ENCODE data around the gene PPP1R13B.
A peak's percentile ranks its signal among the peaks of the same experiment; 100 is the strongest.

The PPP1R13B gene

DNA sequence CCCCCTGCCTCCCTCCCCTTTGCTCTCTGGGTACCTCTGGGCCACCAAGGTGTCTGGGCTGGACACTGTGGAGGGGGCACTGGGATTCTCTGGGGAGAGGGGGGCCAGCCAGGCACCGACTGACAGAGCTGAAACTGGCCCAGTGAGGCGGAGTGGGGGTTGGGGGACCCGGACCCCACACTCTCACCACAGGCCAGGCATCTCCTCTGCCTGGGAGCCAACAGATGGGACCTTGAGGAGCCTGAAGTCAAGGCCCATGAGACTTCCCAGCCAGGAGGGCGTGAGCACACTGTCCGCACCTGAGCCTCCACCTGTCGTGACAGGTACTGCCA lies 39.8 kb upstream of the PPP1R13B start:
- Histone ChIP-seq H2BK15ac (ENCODE audit: low read length) (peak overlapping the region; percentile 98), H3K79me1 (ENCODE audit: low read depth, low read length) (peaks cover 3% of the 10 kb centered on the region), H3K4me1 (ENCODE audit: control insufficient read depth in 2 of 2, insufficient read depth in 1 of 2, low read depth in 1 of 2, low read length in 2 of 2) (peaks cover 0 to 7% of the 10 kb centered on the region in 2 donors), H3K36me3 (replicated peaks in 1 of 2; ENCODE audit: control insufficient read depth in 2 of 2, insufficient read depth in 2 of 2, low read length in 2 of 2) (no peaks in the 10 kb centered on the region), H3K14ac (ENCODE audit: low read length) (peak overlapping the region; percentile 82), H2AK5ac (ENCODE audit: low read depth, low read length) (peak overlapping the region; percentile 98), H2BK120ac (ENCODE audit: low read depth, low read length) (peak overlapping the region; percentile 72), H3K27me3 (ENCODE audit: control insufficient read depth in 3 of 3, insufficient read depth in 3 of 3, low read depth in 1 of 3, low read length in 3 of 3) (peaks cover 0 to 60% (median 0%) of the 10 kb centered on the region in 3 experiments), H4K8ac (ENCODE audit: low read depth, low read length) (peak overlapping the region; percentile 43), H3K4me3 (ENCODE audit: low read length in 2 of 2) (no peak overlapping the region), H3K4ac (ENCODE audit: low read length) (no peak overlapping the region), H3K23ac (ENCODE audit: low read depth, low read length, poor library complexity) (peak overlapping the region; percentile 85), H3K4me2 (ENCODE audit: insufficient read depth, low read length, poor library complexity, severe bottlenecking) (no peak overlapping the region), H2BK12ac (ENCODE audit: low read length) (peak overlapping the region; percentile 43), H3K9me3 (replicated peaks in 1 of 2; ENCODE audit: control insufficient read depth in 2 of 2, insufficient read depth in 1 of 2, low read depth in 1 of 2, low read length in 2 of 2) (no peaks in the 10 kb centered on the region), H2AFZ (ENCODE audit: low read length) (peak overlapping the region; percentile 40), H4K91ac (ENCODE audit: low read depth, low read length, poor library complexity) (peak overlapping the region; percentile 95), H2BK5ac (ENCODE audit: low read length) (no peak overlapping the region), H3K9ac (ENCODE audit: low read depth, low read length, poor library complexity) (peak overlapping the region; percentile 21), H3K18ac (ENCODE audit: low read length) (peak overlapping the region; percentile 74), H3K27ac (replicated peaks; ENCODE audit: low read length) (no peak overlapping the region)
- DNase-seq (ENCODE audit: low spot score) = no peak
- no CpG with 5 or more reads among the region's 6 CpGs for WGBS, 2 donors (ENCODE audit: extremely low coverage in 2 of 2, insufficient read length in 2 of 2, insufficient replicate concordance in 1 of 2)

DNA sequence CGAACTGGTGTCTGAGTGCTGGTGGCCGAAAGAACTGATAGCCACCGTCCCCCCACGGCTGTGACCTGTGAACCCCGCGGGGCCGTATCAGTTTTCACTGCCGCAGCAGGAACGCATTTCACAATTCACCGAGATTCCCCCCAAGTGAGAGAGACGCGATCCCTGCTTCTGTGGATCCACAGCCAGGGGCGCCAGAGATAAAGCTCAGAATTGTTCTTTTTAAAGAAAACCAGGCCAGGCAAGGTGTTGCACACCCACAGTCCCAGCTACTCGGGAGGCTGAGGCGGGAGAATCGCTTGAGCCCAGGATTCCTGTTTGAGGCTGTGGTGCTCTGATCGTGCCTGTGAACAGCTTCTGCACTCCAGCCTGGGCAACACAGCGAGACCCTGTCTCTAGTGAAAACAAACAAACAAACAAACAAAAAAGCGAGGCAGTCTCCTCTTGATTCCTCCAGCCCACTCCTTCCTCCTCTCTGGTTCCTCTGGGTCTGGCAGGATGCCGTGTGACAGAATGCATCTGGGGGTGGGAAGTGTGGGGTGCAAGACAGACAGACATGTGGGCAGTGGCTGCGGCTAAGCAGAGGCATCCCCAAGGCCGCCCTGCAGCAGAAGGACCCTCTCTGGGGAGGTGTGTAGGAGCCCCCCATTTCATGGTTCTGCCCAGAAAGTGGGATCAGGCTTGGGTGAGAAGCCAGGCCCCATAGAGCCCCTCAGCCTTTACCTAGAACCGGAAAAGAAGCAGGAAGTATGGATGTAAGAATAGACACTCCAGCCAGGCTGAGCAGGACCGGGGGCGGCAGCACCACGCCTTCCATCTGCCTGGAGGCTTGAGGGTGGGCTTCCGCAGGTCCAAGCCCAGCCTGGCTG lies 39.2 kb upstream of the PPP1R13B start:
- Histone ChIP-seq H2BK12ac (ENCODE audit: low read length) (peak overlapping the region; percentile 43), H3K36me3 (replicated peaks in 1 of 2; ENCODE audit: control insufficient read depth in 2 of 2, insufficient read depth in 2 of 2, low read length in 2 of 2) (no peaks in the 10 kb centered on the region), H3K23ac (ENCODE audit: low read depth, low read length, poor library complexity) (peak overlapping the region; percentile 18), H3K4me1 (ENCODE audit: control insufficient read depth in 2 of 2, insufficient read depth in 1 of 2, low read depth in 1 of 2, low read length in 2 of 2) (peaks cover 0 to 7% of the 10 kb centered on the region in 2 donors), H2BK15ac (ENCODE audit: low read length) (peak overlapping the region; percentile 98), H2AFZ (ENCODE audit: low read length) (peak overlapping the region; percentile 40), H3K27ac (replicated peaks; ENCODE audit: low read length) (no peak overlapping the region), H3K4me3 (ENCODE audit: low read length in 2 of 2) (no peak overlapping the region), H3K79me1 (ENCODE audit: low read depth, low read length) (peaks cover 3% of the 10 kb centered on the region), H4K8ac (ENCODE audit: low read depth, low read length) (no peak overlapping the region), H3K9me3 (replicated peaks in 1 of 2; ENCODE audit: control insufficient read depth in 2 of 2, insufficient read depth in 1 of 2, low read depth in 1 of 2, low read length in 2 of 2) (no peaks in the 10 kb centered on the region), H3K4me2 (ENCODE audit: insufficient read depth, low read length, poor library complexity, severe bottlenecking) (no peak overlapping the region), H2AK5ac (ENCODE audit: low read depth, low read length) (peak overlapping the region; percentile 98), H4K91ac (ENCODE audit: low read depth, low read length, poor library complexity) (no peak overlapping the region), H2BK5ac (ENCODE audit: low read length) (no peak overlapping the region), H3K4ac (ENCODE audit: low read length) (no peak overlapping the region), H3K27me3 (ENCODE audit: control insufficient read depth in 3 of 3, insufficient read depth in 3 of 3, low read depth in 1 of 3, low read length in 3 of 3) (peaks cover 0 to 61% (median 0%) of the 10 kb centered on the region in 3 experiments), H3K14ac (ENCODE audit: low read length) (no peak overlapping the region), H2BK120ac (ENCODE audit: low read depth, low read length) (peak overlapping the region; percentile 72), H3K9ac (ENCODE audit: low read depth, low read length, poor library complexity) (no peak overlapping the region), H3K18ac (ENCODE audit: low read length) (peak overlapping the region; percentile 63)
- no CpG with 5 or more reads among the region's 27 CpGs for WGBS, 2 donors (ENCODE audit: extremely low coverage in 2 of 2, insufficient read length in 2 of 2, insufficient replicate concordance in 1 of 2)
- peak; percentile 37 for DNase-seq (ENCODE audit: low spot score)

DNA sequence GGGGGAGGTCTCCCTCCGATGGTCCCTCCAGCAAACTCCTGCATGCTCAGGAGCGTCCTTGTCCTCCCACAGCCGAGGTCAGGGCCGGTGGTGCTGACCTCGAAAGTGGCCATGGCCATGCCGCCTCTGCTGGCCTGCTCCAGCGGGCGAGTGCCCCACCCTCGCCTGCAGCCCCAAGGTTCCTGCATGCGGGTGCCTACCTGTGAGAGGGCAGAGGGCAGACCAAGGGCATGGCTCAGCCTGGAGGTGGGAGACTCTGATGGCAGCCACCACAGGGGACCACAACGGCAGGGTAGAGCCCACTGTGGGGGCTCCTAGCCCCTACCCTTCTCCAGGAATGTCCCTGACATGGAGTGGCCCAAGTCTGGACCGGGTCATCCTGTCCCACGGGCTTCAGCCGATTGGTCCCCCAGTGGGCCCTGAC lies 38.1 kb upstream of the PPP1R13B start:
- Histone ChIP-seq H3K9me3 (replicated peaks in 1 of 2; ENCODE audit: control insufficient read depth in 2 of 2, insufficient read depth in 1 of 2, low read depth in 1 of 2, low read length in 2 of 2) (peaks cover 0 to 3% of the 10 kb centered on the region in 2 donors), H2BK120ac (ENCODE audit: low read depth, low read length) (no peak overlapping the region), H2AK5ac (ENCODE audit: low read depth, low read length) (peak overlapping the region; percentile 56), H3K23ac (ENCODE audit: low read depth, low read length, poor library complexity) (peak overlapping the region; percentile 89), H3K18ac (ENCODE audit: low read length) (peak overlapping the region; percentile 81), H3K4me1 (ENCODE audit: control insufficient read depth in 2 of 2, insufficient read depth in 1 of 2, low read depth in 1 of 2, low read length in 2 of 2) (peaks cover 4 to 15% of the 10 kb centered on the region in 2 donors), H4K8ac (ENCODE audit: low read depth, low read length) (no peak overlapping the region), H3K79me1 (ENCODE audit: low read depth, low read length) (peaks cover 3% of the 10 kb centered on the region), H3K4me3 (ENCODE audit: low read length in 2 of 2) (no peak overlapping the region), H3K27me3 (ENCODE audit: control insufficient read depth in 3 of 3, insufficient read depth in 3 of 3, low read depth in 1 of 3, low read length in 3 of 3) (peaks cover 0 to 64% (median 0%) of the 10 kb centered on the region in 3 experiments), H3K9ac (ENCODE audit: low read depth, low read length, poor library complexity) (peak overlapping the region; percentile 84), H4K91ac (ENCODE audit: low read depth, low read length, poor library complexity) (no peak overlapping the region), H3K4me2 (ENCODE audit: insufficient read depth, low read length, poor library complexity, severe bottlenecking) (no peak overlapping the region), H3K14ac (ENCODE audit: low read length) (no peak overlapping the region), H3K36me3 (replicated peaks in 1 of 2; ENCODE audit: control insufficient read depth in 2 of 2, insufficient read depth in 2 of 2, low read length in 2 of 2) (no peaks in the 10 kb centered on the region), H3K4ac (ENCODE audit: low read length) (no peak overlapping the region), H2AFZ (ENCODE audit: low read length) (no peak overlapping the region), H2BK15ac (ENCODE audit: low read length) (peak overlapping the region; percentile 49), H2BK12ac (ENCODE audit: low read length) (peak overlapping the region; percentile 58), H3K27ac (replicated peaks; ENCODE audit: low read length) (no peak overlapping the region), H2BK5ac (ENCODE audit: low read length) (no peak overlapping the region)
- no CpG with 5 or more reads among the region's 14 CpGs for WGBS, 2 donors (ENCODE audit: extremely low coverage in 2 of 2, insufficient read length in 2 of 2, insufficient replicate concordance in 1 of 2)
- DNase-seq (ENCODE audit: low spot score) = no peak

DNA sequence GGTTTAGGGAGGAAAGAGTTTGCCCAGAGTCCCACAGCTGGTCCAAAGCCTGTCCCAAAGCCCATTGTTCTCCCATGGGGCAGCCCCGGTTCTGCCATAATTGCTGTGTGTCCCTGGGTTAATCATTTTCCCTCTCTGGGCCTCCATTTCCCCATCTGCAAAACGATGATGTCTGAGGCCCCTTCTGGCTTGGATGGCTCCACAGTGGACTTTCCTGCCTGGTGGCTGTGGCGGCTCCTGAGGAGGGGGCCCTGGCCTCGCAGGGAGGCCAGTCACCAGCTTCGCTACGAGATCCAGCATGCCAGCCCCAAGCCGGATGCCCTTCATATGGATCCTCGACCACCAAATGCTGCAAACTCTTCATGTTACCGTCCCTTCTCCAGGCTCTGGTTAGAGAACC lies 37.5 kb upstream of the PPP1R13B start:
- H3K23ac ChIP-seq (ENCODE audit: low read depth, low read length, poor library complexity) = no peak overlapping the region
- peaks cover 3% of the 10 kb centered on the region for H3K79me1 ChIP-seq (ENCODE audit: low read depth, low read length)
- H3K9ac ChIP-seq (ENCODE audit: low read depth, low read length, poor library complexity) = no peak overlapping the region
- no peak overlapping the region for H2AFZ ChIP-seq (ENCODE audit: low read length)
- no peak overlapping the region for H3K27ac ChIP-seq (replicated peaks; ENCODE audit: low read length)
- peaks cover 0 to 66% (median 0%) of the 10 kb centered on the region in 3 experiments for H3K27me3 ChIP-seq (ENCODE audit: control insufficient read depth in 3 of 3, insufficient read depth in 3 of 3, low read depth in 1 of 3, low read length in 3 of 3)
- no peak overlapping the region for H3K14ac ChIP-seq (ENCODE audit: low read length)
- no peak overlapping the region for H2BK12ac ChIP-seq (ENCODE audit: low read length)
- no peak overlapping the region for H3K4ac ChIP-seq (ENCODE audit: low read length)
- no peak overlapping the region for H3K18ac ChIP-seq (ENCODE audit: low read length)
- H2BK15ac ChIP-seq (ENCODE audit: low read length) = no peak overlapping the region
- WGBS, 2 donors (ENCODE audit: extremely low coverage in 2 of 2, insufficient read length in 2 of 2, insufficient replicate concordance in 1 of 2) = no CpG with 5 or more reads among the region's 9 CpGs
- H2BK5ac ChIP-seq (ENCODE audit: low read length) = peak overlapping the region; percentile 39
- H3K4me1 ChIP-seq (ENCODE audit: control insufficient read depth in 2 of 2, insufficient read depth in 1 of 2, low read depth in 1 of 2, low read length in 2 of 2) = peaks cover 10 to 22% of the 10 kb centered on the region in 2 donors
- H3K4me2 ChIP-seq (ENCODE audit: insufficient read depth, low read length, poor library complexity, severe bottlenecking) = no peak overlapping the region
- H2AK5ac ChIP-seq (ENCODE audit: low read depth, low read length) = peak overlapping the region; percentile 56
- H3K36me3 ChIP-seq (replicated peaks in 1 of 2; ENCODE audit: control insufficient read depth in 2 of 2, insufficient read depth in 2 of 2, low read length in 2 of 2) = no peaks in the 10 kb centered on the region
- H4K8ac ChIP-seq (ENCODE audit: low read depth, low read length) = no peak overlapping the region
- no peak overlapping the region for H2BK120ac ChIP-seq (ENCODE audit: low read depth, low read length)
- no peak for DNase-seq (ENCODE audit: low spot score)
- no peak overlapping the region for H3K4me3 ChIP-seq (ENCODE audit: low read length in 2 of 2)
- H4K91ac ChIP-seq (ENCODE audit: low read depth, low read length, poor library complexity) = no peak overlapping the region
- peaks cover 0 to 3% of the 10 kb centered on the region in 2 donors for H3K9me3 ChIP-seq (replicated peaks in 1 of 2; ENCODE audit: control insufficient read depth in 2 of 2, insufficient read depth in 1 of 2, low read depth in 1 of 2, low read length in 2 of 2)
